ENCODE results near the gene EXPH5. TPM values are rescaled to one million over a fixed set of nuclear protein-coding genes. Genes with fewer than 3 reads are reported as not detected.

The EXPH5 gene
- polyA plus RNA-seq, 2 donors, result 3.4 to 7.4 TPM

- WGBS, 2 donors, result 97 to 98% methylated on average over 4 of the region's 4 CpGs
- Histone ChIP-seq H3K27ac (ENCODE audit: low read depth in 2 of 2, low read length in 1 of 2) (no peak overlapping the region), H3K9me3 (ENCODE audit: control insufficient read depth in 2 of 2, insufficient read depth in 1 of 2, low read depth in 1 of 2, low read length in 1 of 2) (no peaks in the 10 kb centered on the region), H3K4me3 (ENCODE audit: low read depth in 1 of 2, low read length in 2 of 2) (no peak overlapping the region), H3K27me3 (ENCODE audit: control insufficient read depth in 1 of 2, insufficient read depth in 2 of 2, low read length in 2 of 2) (no peaks in the 10 kb centered on the region), H3K36me3 (ENCODE audit: control insufficient read depth in 2 of 2, insufficient read depth in 2 of 2, low read length in 1 of 2) (peaks cover 0 to 4% of the 10 kb centered on the region in 2 donors), H3K4me1 (ENCODE audit: control insufficient read depth in 2 of 2, insufficient read depth in 2 of 2, low read length in 1 of 2) (no peaks in the 10 kb centered on the region)
These were observed 77.4 kb downstream of the EXPH5 start for GRCh38 chr11:108516125-108516524.

- Histone ChIP-seq H3K9me3 (ENCODE audit: control insufficient read depth in 2 of 2, insufficient read depth in 1 of 2, low read depth in 1 of 2, low read length in 1 of 2) (no peaks in the 10 kb centered on the region), H3K36me3 (ENCODE audit: control insufficient read depth in 2 of 2, insufficient read depth in 2 of 2, low read length in 1 of 2) (peaks cover 0 to 4% of the 10 kb centered on the region in 2 donors), H3K27me3 (ENCODE audit: control insufficient read depth in 1 of 2, insufficient read depth in 2 of 2, low read length in 2 of 2) (no peaks in the 10 kb centered on the region), H3K4me3 (ENCODE audit: low read depth in 1 of 2, low read length in 2 of 2) (no peak overlapping the region), H3K27ac (ENCODE audit: low read depth in 2 of 2, low read length in 1 of 2) (no peak overlapping the region), H3K4me1 (ENCODE audit: control insufficient read depth in 2 of 2, insufficient read depth in 2 of 2, low read length in 1 of 2) (no peaks in the 10 kb centered on the region)
- 86 to 93% methylated on average over 2 of the region's 2 CpGs for WGBS, 2 donors
These were observed 80.9 kb downstream of the EXPH5 start for GRCh38 chr11:108512708-108513107.

GRCh38 chr11:108511851-108512474 lies 81.6 kb downstream of the EXPH5 start:
- Histone ChIP-seq H3K27ac (ENCODE audit: low read depth in 2 of 2, low read length in 1 of 2) (no peak overlapping the region), H3K36me3 (ENCODE audit: control insufficient read depth in 2 of 2, insufficient read depth in 2 of 2, low read length in 1 of 2) (peaks cover 0 to 4% of the 10 kb centered on the region in 2 donors), H3K4me3 (ENCODE audit: low read depth in 1 of 2, low read length in 2 of 2) (no peak overlapping the region), H3K9me3 (ENCODE audit: control insufficient read depth in 2 of 2, insufficient read depth in 1 of 2, low read depth in 1 of 2, low read length in 1 of 2) (no peaks in the 10 kb centered on the region), H3K4me1 (ENCODE audit: control insufficient read depth in 2 of 2, insufficient read depth in 2 of 2, low read length in 1 of 2) (no peaks in the 10 kb centered on the region), H3K27me3 (ENCODE audit: control insufficient read depth in 1 of 2, insufficient read depth in 2 of 2, low read length in 2 of 2) (no peaks in the 10 kb centered on the region)
- WGBS, 2 donors, result 63 to 85% methylated on average over 2 of the region's 2 CpGs

- H3K4me3 ChIP-seq (ENCODE audit: low read depth in 1 of 2, low read length in 2 of 2), result no peak overlapping the region
- H3K27ac ChIP-seq (ENCODE audit: low read depth in 2 of 2, low read length in 1 of 2), result peak overlapping the region in 1 of 2 donors; percentile 21
- no peaks in the 10 kb centered on the region for H3K27me3 ChIP-seq (ENCODE audit: control insufficient read depth in 1 of 2, insufficient read depth in 2 of 2, low read length in 2 of 2)
- H3K4me1 ChIP-seq (ENCODE audit: control insufficient read depth in 2 of 2, insufficient read depth in 2 of 2, low read length in 1 of 2), result no peaks in the 10 kb centered on the region
- 62 to 70% methylated on average over 3 of the region's 3 CpGs for WGBS, 2 donors
- peaks cover 0 to 4% of the 10 kb centered on the region in 2 donors for H3K36me3 ChIP-seq (ENCODE audit: control insufficient read depth in 2 of 2, insufficient read depth in 2 of 2, low read length in 1 of 2)
- no peaks in the 10 kb centered on the region for H3K9me3 ChIP-seq (ENCODE audit: control insufficient read depth in 2 of 2, insufficient read depth in 1 of 2, low read depth in 1 of 2, low read length in 1 of 2)
These were observed 84.6 kb downstream of the EXPH5 start for GRCh38 chr11:108508653-108509593.

GRCh38 chr11:108501396-108501795 lies 92.2 kb downstream of the EXPH5 start:
- Histone ChIP-seq H3K4me3 (ENCODE audit: low read depth in 1 of 2, low read length in 2 of 2) (no peak overlapping the region), H3K9me3 (ENCODE audit: control insufficient read depth in 2 of 2, insufficient read depth in 1 of 2, low read depth in 1 of 2, low read length in 1 of 2) (no peaks in the 10 kb centered on the region), H3K27ac (ENCODE audit: low read depth in 2 of 2, low read length in 1 of 2) (no peak overlapping the region), H3K4me1 (ENCODE audit: control insufficient read depth in 2 of 2, insufficient read depth in 2 of 2, low read length in 1 of 2) (peaks cover 0 to 8% of the 10 kb centered on the region in 2 donors), H3K36me3 (ENCODE audit: control insufficient read depth in 2 of 2, insufficient read depth in 2 of 2, low read length in 1 of 2) (no peaks in the 10 kb centered on the region), H3K27me3 (ENCODE audit: control insufficient read depth in 1 of 2, insufficient read depth in 2 of 2, low read length in 2 of 2) (no peaks in the 10 kb centered on the region)
- WGBS, 2 donors, result 44 to 56% methylated on average over 5 of the region's 5 CpGs

GRCh38 chr11:108500721-108501120 lies 92.8 kb downstream of the EXPH5 start:
- H3K27me3 ChIP-seq (ENCODE audit: control insufficient read depth in 1 of 2, insufficient read depth in 2 of 2, low read length in 2 of 2), result no peaks in the 10 kb centered on the region
- 56 to 58% methylated on average over 2 of the region's 2 CpGs for WGBS, 2 donors
- H3K36me3 ChIP-seq (ENCODE audit: control insufficient read depth in 2 of 2, insufficient read depth in 2 of 2, low read length in 1 of 2), result no peaks in the 10 kb centered on the region
- H3K27ac ChIP-seq (ENCODE audit: low read depth in 2 of 2, low read length in 1 of 2), result peak overlapping the region; percentile 20 to 49
- peaks cover 0 to 8% of the 10 kb centered on the region in 2 donors for H3K4me1 ChIP-seq (ENCODE audit: control insufficient read depth in 2 of 2, insufficient read depth in 2 of 2, low read length in 1 of 2)
- no peak overlapping the region for H3K4me3 ChIP-seq (ENCODE audit: low read depth in 1 of 2, low read length in 2 of 2)
- H3K9me3 ChIP-seq (ENCODE audit: control insufficient read depth in 2 of 2, insufficient read depth in 1 of 2, low read depth in 1 of 2, low read length in 1 of 2), result no peaks in the 10 kb centered on the region

GRCh38 chr11:108500169-108500568 lies 93.4 kb downstream of the EXPH5 start:
- H3K27ac ChIP-seq (ENCODE audit: low read depth in 2 of 2, low read length in 1 of 2), result peak overlapping the region in 1 of 2 donors; percentile 79
- H3K4me1 ChIP-seq (ENCODE audit: control insufficient read depth in 2 of 2, insufficient read depth in 2 of 2, low read length in 1 of 2), result peaks cover 0 to 8% of the 10 kb centered on the region in 2 donors
- no peaks in the 10 kb centered on the region for H3K36me3 ChIP-seq (ENCODE audit: control insufficient read depth in 2 of 2, insufficient read depth in 2 of 2, low read length in 1 of 2)
- no peak overlapping the region for H3K4me3 ChIP-seq (ENCODE audit: low read depth in 1 of 2, low read length in 2 of 2)
- no peaks in the 10 kb centered on the region for H3K9me3 ChIP-seq (ENCODE audit: control insufficient read depth in 2 of 2, insufficient read depth in 1 of 2, low read depth in 1 of 2, low read length in 1 of 2)
- no peaks in the 10 kb centered on the region for H3K27me3 ChIP-seq (ENCODE audit: control insufficient read depth in 1 of 2, insufficient read depth in 2 of 2, low read length in 2 of 2)
- WGBS, 2 donors, result 58 to 66% methylated on average over 4 of the region's 4 CpGs

- Histone ChIP-seq H3K9me3 (ENCODE audit: control insufficient read depth in 2 of 2, insufficient read depth in 1 of 2, low read depth in 1 of 2, low read length in 1 of 2) (no peaks in the 10 kb centered on the region), H3K27ac (ENCODE audit: low read depth in 2 of 2, low read length in 1 of 2) (peak overlapping the region; percentile 99 to 100), H3K36me3 (ENCODE audit: control insufficient read depth in 2 of 2, insufficient read depth in 2 of 2, low read length in 1 of 2) (no peaks in the 10 kb centered on the region), H3K27me3 (ENCODE audit: control insufficient read depth in 1 of 2, insufficient read depth in 2 of 2, low read length in 2 of 2) (no peaks in the 10 kb centered on the region), H3K4me3 (ENCODE audit: low read depth in 1 of 2, low read length in 2 of 2) (peak overlapping the region; percentile 61 to 67), H3K4me1 (ENCODE audit: control insufficient read depth in 2 of 2, insufficient read depth in 2 of 2, low read length in 1 of 2) (peaks cover 0 to 10% of the 10 kb centered on the region in 2 donors)
- 64 to 66% methylated on average over 29 of the region's 29 CpGs for WGBS, 2 donors
These were observed 94.7 kb downstream of the EXPH5 start for GRCh38 chr11:108498816-108499408.

- Histone ChIP-seq H3K27me3 (ENCODE audit: control insufficient read depth in 1 of 2, insufficient read depth in 2 of 2, low read length in 2 of 2) (no peaks in the 10 kb centered on the region), H3K36me3 (ENCODE audit: control insufficient read depth in 2 of 2, insufficient read depth in 2 of 2, low read length in 1 of 2) (no peaks in the 10 kb centered on the region), H3K4me1 (ENCODE audit: control insufficient read depth in 2 of 2, insufficient read depth in 2 of 2, low read length in 1 of 2) (peaks cover 0 to 10% of the 10 kb centered on the region in 2 donors), H3K27ac (ENCODE audit: low read depth in 2 of 2, low read length in 1 of 2) (peak within 1 kb of the TSS; percentile 99 to 100), H3K9me3 (ENCODE audit: control insufficient read depth in 2 of 2, insufficient read depth in 1 of 2, low read depth in 1 of 2, low read length in 1 of 2) (no peaks in the 10 kb centered on the region), H3K4me3 (ENCODE audit: low read depth in 1 of 2, low read length in 2 of 2) (peak within 1 kb of the TSS; percentile 61 to 67)
- 0 to 1% methylated on average over 53 to 84 of the region's 84 CpGs for WGBS, 2 donors
These were observed 95.3 kb downstream of the EXPH5 start, which contains the start of gene POGLUT3 for GRCh38 chr11:108498046-108498815. Gene POGLUT3 (minus strand): TSS chr11:108498384. CDS start chr11:108498366, 18 bp downstream.

Data from esophagus (tissue), 2 donors.